GM12873 (cell line): ENCODE measurements around the gene PMEPA1.
A peak's percentile ranks its signal among the peaks of the same experiment; 100 is the strongest.

Experiments
- TF ChIP-seq, protein P1 (sequence below): IDR thresholded peaks from 2 replicates; pipeline ENCODE4 v1.5.1; 2012; ENCODE audit warnings: low read depth, mild to moderate bottlenecking, moderate library complexity, low read length, control low read depth; ENCODE audit not compliant: insufficient read depth; ENCODE audit errors: missing control alignments

The PMEPA1 gene

DNA sequence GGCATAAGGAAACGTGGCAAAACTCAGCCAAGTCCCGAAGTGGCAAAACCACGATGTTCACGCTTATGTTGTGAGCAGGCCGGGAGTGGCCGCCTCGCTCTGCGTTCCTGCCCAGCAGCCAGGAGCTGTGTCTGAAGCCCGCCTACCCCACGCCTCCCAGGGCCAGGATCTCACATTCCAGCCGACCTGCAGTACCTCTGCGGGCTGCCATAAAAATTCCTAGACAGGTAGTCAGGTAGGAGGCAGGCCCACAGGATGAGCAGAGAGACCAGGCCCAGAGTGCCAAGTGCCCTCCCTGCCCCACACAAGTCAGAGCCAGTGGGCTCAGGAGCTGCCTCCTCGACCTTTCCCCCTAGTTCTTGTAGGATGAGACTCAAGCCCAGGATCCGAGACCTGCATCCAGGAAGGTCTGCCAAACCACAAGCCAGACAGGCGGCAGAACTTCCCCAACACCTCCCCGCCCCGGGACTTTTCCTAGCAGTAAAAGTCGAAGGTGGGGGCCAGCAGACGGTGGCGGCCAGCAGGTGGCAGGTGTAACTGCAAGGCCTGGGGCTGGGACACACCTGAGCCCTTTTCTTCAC lies 16.7 kb downstream of the PMEPA1 start:
- TF ChIP-seq, protein P1, sequence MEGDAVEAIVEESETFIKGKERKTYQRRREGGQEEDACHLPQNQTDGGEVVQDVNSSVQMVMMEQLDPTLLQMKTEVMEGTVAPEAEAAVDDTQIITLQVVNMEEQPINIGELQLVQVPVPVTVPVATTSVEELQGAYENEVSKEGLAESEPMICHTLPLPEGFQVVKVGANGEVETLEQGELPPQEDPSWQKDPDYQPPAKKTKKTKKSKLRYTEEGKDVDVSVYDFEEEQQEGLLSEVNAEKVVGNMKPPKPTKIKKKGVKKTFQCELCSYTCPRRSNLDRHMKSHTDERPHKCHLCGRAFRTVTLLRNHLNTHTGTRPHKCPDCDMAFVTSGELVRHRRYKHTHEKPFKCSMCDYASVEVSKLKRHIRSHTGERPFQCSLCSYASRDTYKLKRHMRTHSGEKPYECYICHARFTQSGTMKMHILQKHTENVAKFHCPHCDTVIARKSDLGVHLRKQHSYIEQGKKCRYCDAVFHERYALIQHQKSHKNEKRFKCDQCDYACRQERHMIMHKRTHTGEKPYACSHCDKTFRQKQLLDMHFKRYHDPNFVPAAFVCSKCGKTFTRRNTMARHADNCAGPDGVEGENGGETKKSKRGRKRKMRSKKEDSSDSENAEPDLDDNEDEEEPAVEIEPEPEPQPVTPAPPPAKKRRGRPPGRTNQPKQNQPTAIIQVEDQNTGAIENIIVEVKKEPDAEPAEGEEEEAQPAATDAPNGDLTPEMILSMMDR = peak; percentile 26

DNA sequence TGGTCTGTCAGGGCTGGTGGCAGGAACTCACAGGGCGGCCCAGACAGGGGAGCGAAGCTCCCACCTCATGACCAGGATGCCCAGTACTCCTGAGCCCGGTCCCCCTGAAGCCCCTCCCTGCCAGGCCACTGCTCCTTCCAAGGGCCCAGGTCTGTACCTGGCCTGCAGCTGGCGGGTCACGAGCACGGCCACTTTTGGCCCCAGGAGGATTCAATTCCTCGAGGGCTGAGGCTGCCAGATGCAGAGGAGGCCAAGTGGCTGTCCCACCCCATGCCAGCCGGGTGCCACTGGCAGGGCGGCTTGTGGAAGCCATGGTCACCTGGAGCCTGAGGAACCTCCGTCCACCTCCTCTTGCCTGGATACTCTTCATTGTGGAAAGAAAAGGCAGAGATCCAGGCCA lies 17.4 kb downstream of the PMEPA1 start:
- TF ChIP-seq, protein P1 = no peak

DNA sequence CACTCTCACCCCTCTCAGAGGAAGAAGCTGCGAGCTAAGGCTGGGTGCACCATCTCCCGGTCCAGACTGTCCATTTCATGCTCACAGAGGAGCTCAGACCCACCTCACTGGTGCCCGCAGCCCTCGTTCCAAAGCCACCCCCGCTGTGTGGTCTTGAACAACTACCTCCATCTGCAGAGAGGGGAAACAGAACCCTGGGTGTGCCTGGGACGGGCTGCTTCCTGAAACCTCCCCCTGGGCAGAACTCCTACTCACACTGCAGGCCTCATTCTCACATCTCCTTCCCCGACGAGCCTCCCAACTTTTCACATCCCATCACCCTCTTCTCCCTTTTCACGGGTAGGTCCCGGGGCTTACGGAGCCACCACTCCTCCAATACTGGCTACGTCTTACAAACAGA lies 18.1 kb downstream of the PMEPA1 start:
- TF ChIP-seq, protein P1 = no peak

DNA sequence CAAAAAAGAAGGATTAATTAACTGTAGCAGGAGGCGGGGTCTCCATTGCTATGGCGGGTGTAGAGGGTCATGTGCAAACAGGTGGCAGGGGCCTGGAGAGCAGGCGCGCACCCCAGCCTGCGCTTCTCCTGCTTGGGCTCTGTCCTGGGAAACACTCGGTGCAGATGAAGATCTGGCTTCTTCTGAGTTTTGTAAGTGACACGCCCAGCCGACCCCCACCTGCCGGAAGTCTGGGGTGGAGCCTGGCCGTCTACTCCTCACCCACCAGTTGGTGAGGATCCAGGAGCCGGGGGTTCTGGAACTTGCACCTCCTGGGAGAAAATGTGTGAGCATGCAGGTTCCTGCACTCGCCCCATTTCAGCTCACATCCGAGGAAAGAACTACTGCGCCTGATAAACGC lies 19.3 kb downstream of the PMEPA1 start:
- TF ChIP-seq, protein P1 = no peak

DNA sequence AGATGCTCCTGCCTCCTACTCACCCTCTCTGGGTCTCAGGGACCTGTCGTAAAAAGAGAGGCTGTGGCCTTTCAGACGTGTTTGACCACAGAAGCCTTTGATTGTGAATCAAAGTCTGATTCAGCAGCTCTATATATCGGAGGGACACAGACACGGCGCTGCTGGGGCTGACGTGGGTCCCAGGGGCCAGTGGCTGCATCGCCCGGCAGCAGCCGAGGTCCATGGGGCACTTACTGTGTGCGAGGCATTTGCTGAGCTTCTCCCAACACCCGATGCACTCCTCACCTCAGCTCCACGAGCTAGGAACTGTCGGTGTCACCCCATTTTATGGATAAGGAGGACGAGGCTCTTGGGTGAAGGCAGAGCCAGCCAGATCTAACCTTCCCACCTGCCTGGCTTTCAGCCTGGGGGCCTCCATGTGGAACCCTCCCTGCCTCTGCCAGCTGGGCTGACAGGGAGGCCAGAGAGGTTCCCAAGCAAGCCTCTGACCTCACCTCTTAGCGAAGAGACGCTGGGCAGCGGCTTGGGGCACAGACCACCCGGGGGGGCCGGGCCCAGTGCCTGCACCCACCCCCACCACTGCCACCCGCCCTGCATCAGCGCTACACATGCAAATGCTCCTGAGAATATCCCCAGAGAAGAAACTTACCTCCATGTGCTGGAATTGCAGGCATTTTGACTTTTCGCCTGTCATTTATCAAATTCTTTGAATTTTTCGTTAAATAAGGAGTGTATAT lies 19.9 kb downstream of the PMEPA1 start:
- TF ChIP-seq, protein P1 = no peak

DNA sequence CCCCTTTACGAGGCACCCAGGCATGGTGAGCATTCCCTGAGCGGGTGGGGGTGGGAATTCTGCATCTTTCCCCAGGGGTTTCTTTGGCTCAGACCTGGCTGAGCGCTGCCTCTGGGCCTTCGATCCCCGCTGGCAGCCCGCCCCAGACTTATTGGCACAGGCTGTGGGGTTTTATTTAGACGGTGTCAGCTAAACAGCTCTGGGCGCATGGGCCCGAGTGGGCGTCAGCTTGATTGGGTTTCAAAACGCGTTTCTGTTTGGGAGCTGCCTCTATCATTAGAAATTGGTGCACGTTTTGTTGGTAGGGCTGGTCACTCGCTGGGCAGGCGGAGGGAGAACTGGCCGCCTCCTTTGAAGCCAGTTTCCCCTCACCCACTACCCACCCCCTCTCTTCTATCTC lies 21.0 kb downstream of the PMEPA1 start:
- TF ChIP-seq, protein P1 = no peak

DNA sequence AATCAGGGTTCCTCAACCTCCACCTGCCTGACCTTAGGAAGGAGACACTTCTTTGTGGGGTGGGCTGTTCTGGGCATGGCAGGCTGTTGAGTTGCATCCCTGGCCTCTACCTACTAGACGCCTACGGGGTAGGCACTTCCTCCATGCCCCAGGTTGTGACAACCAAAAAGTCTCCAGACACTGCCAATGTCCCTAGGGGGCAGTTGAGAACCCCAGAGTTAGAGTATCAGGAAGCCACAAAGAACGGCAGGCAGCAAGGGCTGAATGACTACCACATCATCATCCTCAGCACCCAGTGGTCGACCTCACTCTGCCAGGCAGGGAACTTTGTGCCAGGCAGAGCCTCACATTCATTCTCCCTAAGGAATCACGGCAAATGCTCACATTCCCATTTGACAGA lies 21.5 kb downstream of the PMEPA1 start:
- TF ChIP-seq, protein P1 = no peak
